ENCODE results near the gene OPN1SW. TPM values are rescaled to one million over a fixed set of nuclear protein-coding genes. Genes with fewer than 3 reads are reported as not detected.

Gene OPN1SW, protein sequence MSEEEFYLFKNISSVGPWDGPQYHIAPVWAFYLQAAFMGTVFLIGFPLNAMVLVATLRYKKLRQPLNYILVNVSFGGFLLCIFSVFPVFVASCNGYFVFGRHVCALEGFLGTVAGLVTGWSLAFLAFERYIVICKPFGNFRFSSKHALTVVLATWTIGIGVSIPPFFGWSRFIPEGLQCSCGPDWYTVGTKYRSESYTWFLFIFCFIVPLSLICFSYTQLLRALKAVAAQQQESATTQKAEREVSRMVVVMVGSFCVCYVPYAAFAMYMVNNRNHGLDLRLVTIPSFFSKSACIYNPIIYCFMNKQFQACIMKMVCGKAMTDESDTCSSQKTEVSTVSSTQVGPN
- total RNA-seq (2014; rRNA removed; shearing (Covaris generic); ENCODE audit: low replicate concordance) = not detected in 2 replicates

DNA sequence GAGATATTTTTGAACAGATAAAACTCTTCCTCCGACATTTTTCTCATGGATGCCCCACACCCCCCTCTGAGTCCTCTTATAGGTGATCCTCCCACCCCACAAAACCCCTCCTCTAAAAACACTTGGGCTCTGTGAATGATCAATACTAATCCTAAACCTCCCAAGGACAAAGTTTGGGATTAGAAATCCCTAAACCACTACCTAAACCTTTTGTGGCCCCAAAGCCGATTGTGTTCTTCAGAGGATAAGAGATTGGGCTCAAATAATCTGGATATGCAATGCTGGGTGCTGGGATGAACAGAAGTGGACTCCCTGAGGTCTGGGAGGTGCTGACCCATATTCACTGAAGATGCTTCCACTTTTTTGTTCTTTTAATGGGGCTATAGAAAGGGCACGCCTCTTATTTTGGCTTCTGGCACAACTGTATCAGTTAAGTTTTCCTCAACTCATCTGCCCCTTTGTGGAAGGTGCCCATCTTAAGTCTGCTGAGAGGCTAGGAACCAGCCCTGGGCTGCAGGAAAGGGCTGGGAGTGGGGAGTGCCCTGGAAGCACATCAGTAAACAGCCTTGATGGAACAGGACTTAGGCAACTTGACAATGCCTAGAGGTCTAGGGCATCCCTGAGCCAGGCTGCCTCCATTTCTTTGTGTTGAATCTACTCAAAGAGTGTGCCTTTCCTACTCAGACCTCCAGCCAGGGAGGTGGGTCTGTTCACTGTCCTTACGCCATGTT is at the start of gene OPN1SW:
Gene OPN1SW, minus strand, starts transcription at position 51 of the 731 bp plus-strand sequence. Its CDS starts 13 bp downstream, at position 38.
- no peak for DNase-seq (ENCODE audit: low read depth)
- in situ Hi-C loops (cut with HindIII; ENCODE audit: low pct_unique_long_range_greater_than_20kb, low sequenced_read_pairs) = no loop called here

DNA sequence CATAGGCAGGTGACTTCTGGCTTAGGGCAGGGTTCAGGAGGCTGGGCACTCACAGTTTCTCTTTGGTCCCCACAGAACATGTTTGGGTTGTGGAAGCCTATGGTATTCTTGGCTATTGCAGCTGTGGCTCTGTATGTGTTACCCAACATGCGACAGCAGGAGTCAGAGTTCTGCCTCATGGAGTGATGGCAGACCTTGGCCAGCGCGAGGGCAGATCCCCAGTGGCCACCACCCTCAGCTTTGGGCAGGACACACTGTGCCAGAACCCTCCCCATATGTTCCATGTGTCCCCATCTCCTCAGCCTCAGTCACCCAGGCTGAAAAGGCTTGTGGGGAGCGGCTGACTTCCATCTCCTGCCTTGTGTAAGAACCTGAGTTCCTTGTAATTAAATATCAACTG is 46.1 kb upstream of the OPN1SW start:
- in situ Hi-C loops (cut with HindIII; ENCODE audit: low pct_unique_long_range_greater_than_20kb, low sequenced_read_pairs) = no loop called here
- DNase-seq (ENCODE audit: low read depth) = no peak

DNA sequence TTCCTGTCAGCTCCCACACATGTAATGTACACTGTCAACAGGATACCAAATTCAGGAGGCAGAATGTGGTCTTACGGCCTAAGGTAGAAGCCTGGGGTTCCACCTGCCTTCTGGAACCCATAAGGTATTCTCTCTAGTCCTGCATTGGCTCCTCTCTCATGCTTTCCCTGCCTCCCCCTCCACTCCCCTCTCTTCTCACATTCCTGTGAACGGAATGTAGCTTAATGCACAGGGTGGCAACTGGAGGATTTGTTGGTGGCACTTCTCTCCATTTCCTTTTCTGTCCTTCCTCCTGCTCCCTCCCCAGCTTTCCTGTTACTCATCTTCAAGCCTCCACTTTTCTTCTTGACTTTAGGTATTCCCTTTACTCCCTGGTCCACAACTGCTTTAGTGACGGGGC is 43.1 kb upstream of the OPN1SW start:
- DNase-seq (ENCODE audit: low read depth) = no peak
- in situ Hi-C loops (cut with HindIII; ENCODE audit: low pct_unique_long_range_greater_than_20kb, low sequenced_read_pairs) = no loop called here

DNA sequence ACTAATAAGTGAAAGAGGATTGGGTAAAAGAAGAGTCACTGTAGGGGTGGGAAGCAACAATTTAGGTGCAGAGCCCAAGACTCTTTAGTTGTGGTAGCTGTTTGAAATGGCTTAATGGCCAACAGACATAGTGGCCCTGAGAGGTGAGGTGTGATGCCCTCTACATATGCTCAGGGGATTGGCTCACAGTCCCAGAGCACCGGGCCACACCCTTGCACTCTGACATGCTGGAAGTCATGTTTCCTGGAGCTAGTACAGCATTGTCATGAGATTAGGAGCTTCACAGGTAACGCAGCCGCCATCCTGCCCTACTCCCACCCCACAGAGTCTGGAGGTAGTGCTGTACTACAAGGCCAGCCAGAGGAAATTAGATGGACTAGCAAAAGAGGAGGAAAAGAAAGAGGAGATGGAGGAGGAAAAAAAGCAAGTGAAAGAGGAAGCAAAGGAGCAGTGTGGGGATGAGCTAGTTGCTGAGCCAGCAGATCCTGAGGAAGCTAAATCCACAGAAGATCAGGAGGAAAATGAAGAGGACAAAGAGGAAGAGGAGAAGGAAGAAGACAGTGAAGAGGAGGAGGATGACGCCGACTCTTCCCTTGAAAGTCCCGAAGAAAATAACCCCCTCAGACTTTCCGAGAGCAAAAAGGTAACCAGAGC is 39.8 kb upstream of the OPN1SW start:
- no peak for DNase-seq (ENCODE audit: low read depth)
- in situ Hi-C loops (cut with HindIII; ENCODE audit: low pct_unique_long_range_greater_than_20kb, low sequenced_read_pairs) = no loop called here

DNA sequence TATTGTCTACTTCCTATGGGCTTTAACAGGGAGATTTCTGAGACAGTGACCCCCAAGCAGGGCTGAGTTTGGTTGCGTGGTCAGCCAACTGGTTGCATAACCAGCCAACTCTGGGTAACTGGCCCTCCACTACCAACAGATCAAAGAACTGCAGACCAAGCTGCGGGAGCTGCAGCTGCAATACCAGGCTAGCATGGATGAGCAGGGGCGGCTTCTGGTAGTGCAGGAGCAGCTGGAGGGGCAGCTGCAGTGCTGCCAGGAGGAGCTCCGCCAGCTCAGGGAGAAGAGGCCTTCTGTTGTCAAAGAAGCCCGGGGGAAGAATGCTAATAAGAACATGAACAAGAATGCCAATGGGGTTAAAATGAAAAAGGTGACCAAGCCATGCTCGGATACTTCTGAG is 38.9 kb upstream of the OPN1SW start:
- DNase-seq (ENCODE audit: low read depth) = no peak
- in situ Hi-C loops (cut with HindIII; ENCODE audit: low pct_unique_long_range_greater_than_20kb, low sequenced_read_pairs) = no loop called here

DNA sequence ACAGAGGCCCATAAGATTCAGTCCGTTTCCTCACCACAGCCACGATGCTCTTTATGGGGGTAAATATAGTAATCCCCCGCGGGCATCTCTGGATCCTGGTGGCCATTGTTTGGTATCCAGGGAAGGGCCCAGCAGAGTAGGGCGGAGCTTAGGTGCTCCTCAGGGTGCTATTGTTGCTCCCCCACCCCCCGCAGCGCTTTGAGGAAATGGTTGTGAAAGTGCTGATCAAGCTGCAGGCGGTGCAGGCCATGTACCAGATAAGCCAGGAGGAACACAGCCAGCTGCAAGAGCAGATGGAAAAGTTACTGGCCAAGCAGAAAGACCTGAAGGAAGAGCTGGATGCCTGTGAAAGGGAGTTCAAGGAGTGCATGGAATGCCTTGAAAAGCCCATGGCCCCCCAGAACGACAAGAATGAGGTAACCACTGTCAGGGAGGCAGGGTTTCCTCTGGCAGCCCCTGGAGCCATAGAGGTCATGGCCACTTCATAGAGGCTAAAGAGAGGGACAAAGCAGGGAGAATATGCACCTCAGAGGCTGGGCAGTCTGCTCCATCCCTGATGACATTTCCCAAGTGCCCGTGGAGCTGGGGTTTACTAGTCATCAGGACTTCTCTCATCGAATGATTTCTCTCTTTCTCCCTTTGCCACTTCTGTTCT is 37.0 kb upstream of the OPN1SW start:
- in situ Hi-C loops (cut with HindIII; ENCODE audit: low pct_unique_long_range_greater_than_20kb, low sequenced_read_pairs) = no loop called here
- no peak for DNase-seq (ENCODE audit: low read depth)

DNA sequence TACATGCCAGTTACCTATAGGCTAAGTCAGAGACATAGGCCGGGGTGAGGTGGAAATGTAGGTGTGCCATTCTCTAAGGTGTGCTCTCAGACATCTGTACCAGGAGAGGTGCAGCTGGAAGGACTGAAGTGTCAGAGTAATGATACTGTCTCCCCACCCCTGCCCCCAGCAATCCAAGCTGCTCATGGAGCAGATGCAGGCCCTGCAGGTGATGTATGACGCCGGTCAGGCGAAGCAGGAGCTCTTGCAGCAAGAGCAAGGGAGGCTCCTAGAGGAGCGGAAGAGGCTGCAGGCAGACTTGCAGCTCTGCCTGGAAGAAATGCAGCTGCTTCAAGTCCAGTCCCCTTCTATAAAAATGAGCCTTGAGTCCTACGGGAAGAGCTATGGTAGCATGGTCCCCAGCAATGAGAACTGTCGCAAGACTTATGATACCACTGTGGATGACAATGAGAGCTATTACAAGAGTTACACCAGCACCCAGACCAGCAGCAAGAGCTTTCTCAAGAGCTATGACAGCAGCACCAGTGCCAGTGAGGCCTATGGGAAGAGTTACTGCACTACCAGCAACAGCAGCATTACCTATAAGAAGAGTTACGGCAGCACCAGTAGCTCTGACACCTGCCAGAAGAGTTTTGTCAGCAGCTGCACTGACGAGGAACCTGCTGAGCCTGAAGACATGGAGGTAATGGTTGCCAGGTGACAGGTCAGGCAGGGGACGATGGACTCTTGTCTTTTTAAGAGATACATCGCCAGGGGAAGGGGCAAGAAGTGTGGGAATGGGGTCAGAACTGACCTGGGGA is 36.2 kb upstream of the OPN1SW start:
- DNase-seq (ENCODE audit: low read depth) = no peak
- in situ Hi-C loops (cut with HindIII; ENCODE audit: low pct_unique_long_range_greater_than_20kb, low sequenced_read_pairs) = no loop called here

DNA sequence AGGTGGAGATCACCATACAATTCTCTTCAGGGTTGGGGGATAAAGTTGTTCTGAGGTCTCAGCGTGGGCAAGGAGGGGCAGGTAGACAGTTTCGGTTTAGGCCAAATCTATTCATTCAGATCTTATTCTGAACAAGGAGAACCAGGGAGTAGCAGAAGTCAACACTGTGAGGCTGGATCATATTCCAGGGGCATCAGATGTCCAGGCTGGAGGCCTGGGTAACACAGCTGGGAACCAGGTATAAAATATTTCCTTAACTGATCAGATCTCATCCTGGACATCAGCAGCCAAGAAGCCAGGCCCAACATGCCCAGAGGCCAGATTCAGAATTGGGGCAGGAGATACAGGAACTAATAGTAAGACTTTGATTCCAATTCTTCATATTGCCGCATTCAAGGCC is 35.4 kb upstream of the OPN1SW start:
- no peak for DNase-seq (ENCODE audit: low read depth)
- in situ Hi-C loops (cut with HindIII; ENCODE audit: low pct_unique_long_range_greater_than_20kb, low sequenced_read_pairs) = no loop called here

DNA sequence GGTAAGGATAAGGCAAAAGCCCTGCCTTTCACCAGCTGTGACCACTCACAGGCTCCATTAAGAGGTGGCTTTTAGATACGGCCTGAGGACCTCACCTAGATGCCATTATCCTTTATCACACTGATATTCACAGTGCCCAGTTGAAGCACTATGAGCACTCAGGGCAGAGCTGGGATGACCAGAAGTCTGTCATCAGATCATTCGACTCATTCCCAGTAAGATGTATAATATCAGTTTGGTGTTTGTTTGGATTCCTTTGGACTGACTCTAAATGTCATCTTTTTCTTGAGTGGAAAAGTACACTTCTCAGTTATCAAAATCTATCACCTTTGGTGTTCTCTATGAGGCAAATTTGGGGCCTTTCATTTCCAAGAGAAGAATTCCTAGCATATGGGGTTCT is 34.9 kb upstream of the OPN1SW start:
- no peak for DNase-seq (ENCODE audit: low read depth)
- in situ Hi-C loops (cut with HindIII; ENCODE audit: low pct_unique_long_range_greater_than_20kb, low sequenced_read_pairs) = no loop called here

DNA sequence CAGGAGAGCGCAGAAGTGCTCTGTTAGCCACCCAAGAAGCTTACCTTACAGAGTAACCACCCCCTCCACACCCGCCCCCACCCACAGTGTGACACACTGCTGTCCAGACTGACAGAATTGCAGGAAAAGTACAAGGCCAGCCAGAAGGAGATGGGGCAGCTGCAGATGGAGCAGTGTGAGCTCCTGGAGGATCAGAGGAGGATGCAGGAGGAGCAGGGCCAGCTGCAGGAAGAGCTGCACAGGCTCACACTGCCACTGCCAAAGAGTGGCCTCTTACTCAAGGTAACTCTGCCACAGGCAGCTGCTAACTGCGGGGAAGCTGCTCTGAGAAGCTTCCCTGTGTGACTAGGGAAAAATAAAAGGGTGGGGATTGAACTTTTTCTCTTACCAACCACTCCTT is 33.8 kb upstream of the OPN1SW start:
- in situ Hi-C loops (cut with HindIII; ENCODE audit: low pct_unique_long_range_greater_than_20kb, low sequenced_read_pairs) = no loop called here
- no peak for DNase-seq (ENCODE audit: low read depth)

DNA sequence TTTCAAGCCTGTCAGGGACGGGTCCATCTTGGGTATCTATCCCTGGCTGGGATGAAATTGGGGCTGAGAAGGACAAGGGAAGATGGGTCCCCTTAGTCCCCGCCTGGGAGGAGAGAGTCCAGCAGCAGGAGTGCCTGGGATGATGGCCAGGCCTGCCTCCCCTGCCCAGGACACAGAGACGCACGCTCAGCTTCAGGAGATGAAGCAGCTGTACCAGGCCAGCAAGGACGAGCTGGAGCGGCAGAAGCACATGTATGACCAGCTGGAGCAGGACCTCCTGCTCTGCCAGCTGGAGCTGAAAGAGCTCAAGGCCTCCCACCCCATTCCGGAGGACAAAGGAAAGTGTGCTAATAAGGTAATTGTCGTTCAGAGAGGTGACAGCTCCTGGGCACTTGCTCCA is 31.6 kb upstream of the OPN1SW start:
- in situ Hi-C loops (cut with HindIII; ENCODE audit: low pct_unique_long_range_greater_than_20kb, low sequenced_read_pairs) = no loop called here
- no peak for DNase-seq (ENCODE audit: low read depth)

DNA sequence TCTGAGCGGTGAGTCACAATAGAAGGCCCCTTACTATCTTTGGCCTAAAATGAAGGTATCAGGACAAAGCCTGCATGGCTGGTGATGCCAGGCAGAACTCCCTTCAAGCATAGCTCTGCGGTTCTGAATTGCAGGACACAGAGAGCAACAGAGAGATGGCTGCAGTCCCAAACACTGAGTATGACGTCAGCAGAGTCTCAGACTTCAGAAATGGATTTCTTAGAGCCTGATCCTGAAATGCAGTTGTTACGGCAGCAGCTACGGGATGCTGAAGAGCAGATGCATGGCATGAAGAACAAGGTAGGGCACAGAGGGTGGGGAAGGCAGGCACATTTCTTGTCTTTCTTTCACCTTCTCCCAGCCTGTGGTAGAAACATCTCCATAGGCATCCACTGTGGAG is 29.6 kb upstream of the OPN1SW start:
- in situ Hi-C loops (cut with HindIII; ENCODE audit: low pct_unique_long_range_greater_than_20kb, low sequenced_read_pairs) = no loop called here
- no peak for DNase-seq (ENCODE audit: low read depth)

DNA sequence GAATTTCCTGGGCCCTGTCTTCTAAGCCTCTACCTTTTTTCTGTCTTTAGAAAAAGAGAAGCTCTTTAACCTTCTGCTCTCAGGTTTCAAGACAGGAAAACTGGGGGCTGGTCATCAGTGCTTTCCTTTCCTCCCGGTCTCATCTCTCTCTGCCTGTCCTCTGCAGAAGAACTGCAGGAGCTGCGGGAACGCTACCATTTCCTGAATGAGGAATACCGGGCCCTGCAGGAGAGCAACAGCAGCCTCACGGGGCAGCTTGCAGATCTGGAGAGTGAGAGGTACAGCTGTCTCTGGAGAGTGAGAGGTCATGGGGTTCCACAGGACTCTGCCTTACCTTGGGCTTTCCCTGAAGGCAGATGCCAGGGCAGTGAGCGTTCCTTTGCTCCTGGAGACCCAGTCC is 28.9 kb upstream of the OPN1SW start:
- in situ Hi-C loops (cut with HindIII; ENCODE audit: low pct_unique_long_range_greater_than_20kb, low sequenced_read_pairs) = no loop called here
- DNase-seq (ENCODE audit: low read depth) = no peak

DNA sequence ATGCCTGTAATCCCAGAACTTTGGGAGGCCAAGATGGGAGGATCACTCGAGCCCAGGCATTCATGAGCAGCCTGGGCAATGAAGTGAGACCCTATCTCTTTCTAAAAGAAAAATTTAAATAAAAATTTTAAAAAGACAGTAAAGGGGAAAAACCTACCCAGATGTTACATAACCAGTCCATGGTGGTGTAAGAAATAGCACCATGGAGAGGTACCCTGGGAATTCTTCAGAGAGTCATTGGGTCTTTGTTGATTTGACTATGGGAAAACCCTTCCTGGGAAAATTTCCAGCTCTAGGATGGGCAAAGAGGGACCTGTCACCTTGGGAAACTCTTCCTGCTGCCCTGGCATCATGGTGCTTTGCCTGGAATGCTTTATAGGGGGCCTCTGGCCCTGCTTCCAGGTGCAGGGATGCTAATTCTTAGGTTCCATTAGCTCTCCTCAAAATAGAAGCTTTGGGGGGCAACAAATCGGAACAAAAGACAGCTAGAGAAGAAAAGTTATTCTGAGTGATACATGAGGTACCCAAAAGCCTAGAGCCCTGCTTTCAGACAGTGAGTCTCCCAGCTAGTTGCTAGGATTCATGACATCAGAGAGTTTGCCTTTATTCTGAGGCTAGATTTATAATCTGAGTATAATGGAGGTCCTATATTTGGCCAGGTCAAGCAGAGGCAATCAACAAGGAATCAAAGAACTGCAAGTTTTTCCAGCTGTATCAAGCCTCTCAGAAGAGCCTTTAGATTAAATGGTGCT is 26.2 kb upstream of the OPN1SW start:
- in situ Hi-C loops (cut with HindIII; ENCODE audit: low pct_unique_long_range_greater_than_20kb, low sequenced_read_pairs) = no loop called here
- DNase-seq (ENCODE audit: low read depth) = no peak

DNA sequence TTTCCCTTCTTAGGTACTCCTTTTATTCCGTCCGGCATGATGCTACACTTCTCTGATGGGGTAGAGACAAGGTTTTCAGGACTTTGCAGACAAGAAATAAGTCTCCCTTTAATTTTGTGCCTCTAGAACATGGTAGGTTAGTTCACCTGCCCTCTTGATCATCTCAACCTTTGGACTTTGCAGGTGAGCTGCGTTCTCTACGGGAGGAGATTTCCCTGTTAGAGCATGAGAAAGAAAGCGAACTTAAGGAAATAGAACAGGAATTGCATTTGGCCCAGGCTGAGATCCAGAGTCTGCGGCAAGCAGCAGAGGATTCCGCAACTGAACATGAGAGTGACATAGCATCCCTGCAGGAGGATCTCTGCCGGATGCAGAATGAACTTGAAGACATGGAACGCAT is 25.4 kb upstream of the OPN1SW start:
- in situ Hi-C loops (cut with HindIII; ENCODE audit: low pct_unique_long_range_greater_than_20kb, low sequenced_read_pairs) = no loop called here
- DNase-seq (ENCODE audit: low read depth) = no peak

DNA sequence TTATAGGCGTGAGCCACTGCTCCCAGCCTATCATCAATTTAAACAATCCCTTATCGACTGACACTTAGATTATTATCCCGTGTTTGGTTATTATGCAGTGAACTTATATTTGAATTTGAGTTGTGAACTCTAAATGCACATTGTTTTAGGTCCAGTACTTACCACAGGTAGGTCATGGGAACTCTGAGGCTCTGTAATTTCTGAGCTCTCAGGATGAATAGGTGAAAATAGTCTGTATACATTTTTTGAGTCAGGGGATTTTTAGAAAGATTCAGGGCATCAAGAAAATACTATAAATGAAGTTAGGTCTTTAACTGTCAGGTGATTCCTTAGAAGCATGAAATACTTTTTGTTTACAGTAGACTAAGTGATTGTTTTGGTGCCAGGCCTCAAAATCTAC is 25.0 kb upstream of the OPN1SW start:
- DNase-seq (ENCODE audit: low read depth) = no peak
- in situ Hi-C loops (cut with HindIII; ENCODE audit: low pct_unique_long_range_greater_than_20kb, low sequenced_read_pairs) = no loop called here

DNA sequence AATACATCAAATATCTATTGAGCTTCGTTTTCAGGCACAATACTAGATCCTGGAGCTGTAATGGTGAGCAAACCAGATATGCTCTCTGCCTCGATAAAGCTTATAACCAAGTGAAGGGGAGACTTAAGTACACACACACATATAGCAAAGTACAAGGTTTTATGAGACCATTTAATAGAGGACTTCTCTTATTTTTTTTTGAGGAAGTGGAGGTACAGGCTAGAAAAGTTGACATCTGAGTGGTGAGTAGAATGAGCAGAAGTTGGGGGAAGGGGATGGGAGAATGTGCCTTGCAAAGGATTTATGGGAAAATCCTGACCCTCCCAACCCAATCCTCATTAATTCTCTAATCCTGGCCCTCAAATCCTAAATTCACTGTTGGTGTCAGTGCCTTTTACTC is 23.9 kb upstream of the OPN1SW start:
- in situ Hi-C loops (cut with HindIII; ENCODE audit: low pct_unique_long_range_greater_than_20kb, low sequenced_read_pairs) = no loop called here
- DNase-seq (ENCODE audit: low read depth) = no peak

DNA sequence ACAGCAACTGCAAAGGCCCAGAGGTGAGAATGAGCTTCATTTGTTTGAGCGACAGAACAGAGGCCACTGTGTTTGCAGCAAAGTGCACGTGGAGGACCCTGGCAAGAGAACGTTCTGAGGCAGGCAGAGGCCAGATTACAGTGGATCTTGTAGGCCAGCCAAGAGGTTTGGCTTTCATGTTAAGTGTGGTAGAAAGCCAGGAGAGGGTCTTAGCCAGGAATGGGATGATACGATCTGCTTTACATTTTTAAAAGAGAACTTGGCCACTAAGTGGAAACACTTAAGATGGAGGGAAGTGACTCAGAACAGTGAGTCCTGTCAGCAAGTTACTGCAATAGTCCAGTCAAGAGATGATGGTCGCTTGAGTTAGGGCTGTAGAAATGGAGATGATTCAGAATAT is 20.7 kb upstream of the OPN1SW start:
- in situ Hi-C loops (cut with HindIII; ENCODE audit: low pct_unique_long_range_greater_than_20kb, low sequenced_read_pairs) = no loop called here
- DNase-seq (ENCODE audit: low read depth) = no peak
